ENCODE measurements around the gene ALPL.

DNA sequence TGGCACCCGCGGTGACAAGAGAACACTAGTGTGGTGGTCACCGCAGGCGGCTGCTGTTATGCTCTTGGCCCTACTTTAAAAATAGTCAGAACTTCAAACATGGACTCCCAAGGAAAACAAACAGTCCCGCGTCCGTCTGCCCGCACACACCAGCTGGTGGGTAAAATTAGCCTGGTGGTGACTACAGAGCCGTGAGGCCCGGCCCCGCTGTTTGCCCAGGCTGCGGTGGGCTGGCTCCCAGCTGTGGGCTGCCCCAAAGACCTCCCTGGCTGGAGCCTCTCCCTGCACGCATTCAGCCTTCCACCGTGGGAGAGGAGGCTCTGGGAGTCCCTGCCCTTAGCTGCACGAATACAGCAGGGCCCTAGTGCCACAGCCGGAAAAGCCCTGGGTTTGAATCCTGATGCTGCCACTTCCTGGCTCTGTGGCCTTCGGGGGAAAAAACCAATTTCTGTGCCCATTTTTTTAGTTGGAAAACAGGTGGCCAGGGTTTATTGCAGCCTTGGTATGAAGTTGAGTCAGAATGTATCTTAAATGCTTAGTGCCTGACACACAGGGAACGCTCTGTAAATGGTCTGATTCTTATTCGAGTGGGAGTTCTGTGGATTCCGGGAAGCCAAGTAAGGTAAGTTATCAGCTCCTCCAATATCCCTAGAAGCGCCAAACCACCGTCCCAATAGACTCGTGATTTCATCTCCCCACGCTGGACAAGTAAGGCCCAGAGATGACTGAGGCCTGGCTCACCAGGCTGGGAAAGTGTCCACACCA lies 58.2 kb downstream of the ALPL start:
- TF ChIP-seq EZH2 (IDR thresholded peaks at IDR 0.05; ENCODE audit: low read length, unreplicated experiment) (no peak), EZH2phosphoT487 (IDR thresholded peaks at IDR 0.05; ENCODE audit: borderline replicate concordance, low read length) (no peak)
- TF ChIP-seq, protein P1, sequence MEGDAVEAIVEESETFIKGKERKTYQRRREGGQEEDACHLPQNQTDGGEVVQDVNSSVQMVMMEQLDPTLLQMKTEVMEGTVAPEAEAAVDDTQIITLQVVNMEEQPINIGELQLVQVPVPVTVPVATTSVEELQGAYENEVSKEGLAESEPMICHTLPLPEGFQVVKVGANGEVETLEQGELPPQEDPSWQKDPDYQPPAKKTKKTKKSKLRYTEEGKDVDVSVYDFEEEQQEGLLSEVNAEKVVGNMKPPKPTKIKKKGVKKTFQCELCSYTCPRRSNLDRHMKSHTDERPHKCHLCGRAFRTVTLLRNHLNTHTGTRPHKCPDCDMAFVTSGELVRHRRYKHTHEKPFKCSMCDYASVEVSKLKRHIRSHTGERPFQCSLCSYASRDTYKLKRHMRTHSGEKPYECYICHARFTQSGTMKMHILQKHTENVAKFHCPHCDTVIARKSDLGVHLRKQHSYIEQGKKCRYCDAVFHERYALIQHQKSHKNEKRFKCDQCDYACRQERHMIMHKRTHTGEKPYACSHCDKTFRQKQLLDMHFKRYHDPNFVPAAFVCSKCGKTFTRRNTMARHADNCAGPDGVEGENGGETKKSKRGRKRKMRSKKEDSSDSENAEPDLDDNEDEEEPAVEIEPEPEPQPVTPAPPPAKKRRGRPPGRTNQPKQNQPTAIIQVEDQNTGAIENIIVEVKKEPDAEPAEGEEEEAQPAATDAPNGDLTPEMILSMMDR (conservative IDR thresholded peaks at IDR 0.05; ENCODE audit: low read depth, low read length), result no peak

Measured in PC-3 (cell line).